ENCODE data around the gene PLXNC1.
A peak's percentile ranks its signal among the peaks of the same experiment; 100 is the strongest.

GRCh38 chr12:94099632-94100031 is 48.7 kb upstream of the PLXNC1 start:
- no peak for TF ChIP-seq GATA3 (IDR thresholded peaks at IDR 0.05; ENCODE audit: low read depth, low read length)
- peak; percentile 64 for TF ChIP-seq GATA2 (IDR thresholded peaks at IDR 0.05; ENCODE audit: low read depth, low read length)
